Measurements from ENCODE around the gene CHRM2.

DNA sequence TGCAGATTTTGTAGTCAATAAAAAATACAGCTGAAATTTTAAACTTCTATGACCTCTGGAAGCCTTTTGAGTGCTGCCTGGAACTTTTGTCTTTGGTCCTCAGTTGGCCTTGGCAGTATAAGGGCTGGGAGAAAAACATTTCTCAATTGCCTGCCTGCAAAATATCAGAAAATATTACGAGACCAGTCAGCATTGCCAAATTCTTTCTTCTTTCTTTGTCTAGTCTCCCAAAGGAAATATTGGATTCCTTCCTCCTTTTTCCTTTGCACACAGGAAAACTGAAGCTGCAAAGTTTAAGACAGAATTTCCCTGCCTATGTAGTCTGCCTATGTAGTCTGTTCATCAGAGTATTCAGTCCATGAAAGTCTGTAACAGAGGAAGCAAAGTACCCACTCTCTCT lies 95.9 kb downstream of the CHRM2 start:
- TF ChIP-seq, protein P1, sequence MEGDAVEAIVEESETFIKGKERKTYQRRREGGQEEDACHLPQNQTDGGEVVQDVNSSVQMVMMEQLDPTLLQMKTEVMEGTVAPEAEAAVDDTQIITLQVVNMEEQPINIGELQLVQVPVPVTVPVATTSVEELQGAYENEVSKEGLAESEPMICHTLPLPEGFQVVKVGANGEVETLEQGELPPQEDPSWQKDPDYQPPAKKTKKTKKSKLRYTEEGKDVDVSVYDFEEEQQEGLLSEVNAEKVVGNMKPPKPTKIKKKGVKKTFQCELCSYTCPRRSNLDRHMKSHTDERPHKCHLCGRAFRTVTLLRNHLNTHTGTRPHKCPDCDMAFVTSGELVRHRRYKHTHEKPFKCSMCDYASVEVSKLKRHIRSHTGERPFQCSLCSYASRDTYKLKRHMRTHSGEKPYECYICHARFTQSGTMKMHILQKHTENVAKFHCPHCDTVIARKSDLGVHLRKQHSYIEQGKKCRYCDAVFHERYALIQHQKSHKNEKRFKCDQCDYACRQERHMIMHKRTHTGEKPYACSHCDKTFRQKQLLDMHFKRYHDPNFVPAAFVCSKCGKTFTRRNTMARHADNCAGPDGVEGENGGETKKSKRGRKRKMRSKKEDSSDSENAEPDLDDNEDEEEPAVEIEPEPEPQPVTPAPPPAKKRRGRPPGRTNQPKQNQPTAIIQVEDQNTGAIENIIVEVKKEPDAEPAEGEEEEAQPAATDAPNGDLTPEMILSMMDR (IDR thresholded peaks at IDR 0.05), result no peak
- no peak for TF ChIP-seq POLR2A (IDR thresholded peaks at IDR 0.05)

Measured in uterus (tissue), 2 donors.